Cardiac muscle cell (in vitro differentiated cells and primary cell): ENCODE measurements around the gene HINT3. TPM values are rescaled to one million over a fixed set of nuclear protein-coding genes. Genes with fewer than 3 reads are reported as not detected.

ENCODE experiments used
- DNase-seq, 2 donors: peaks; one replicate each; pipeline versions ENCODE4 v3.0.0 to v3.0.0-alpha.2; 2010 to 2017; ENCODE audit warnings: low read depth in 1 of 2, low spot score in 1 of 2
- H3K27ac ChIP-seq: fragments of 200-600 bp; sonication (generic); 2 replicates; pipeline ENCODE4 v1.5.1; 2016
- H3K27me3 ChIP-seq: fragments of 200-600 bp; sonication (generic); 2 replicates; pipeline ENCODE4 v1.6.0; 2016; ENCODE audit warnings: control low read depth
- H3K36me3 ChIP-seq: fragments of 200-600 bp; sonication (generic); 2 replicates; pipeline ENCODE4 v1.5.1; 2016; ENCODE audit warnings: control low read depth
- H3K4me1 ChIP-seq: fragments of 200-600 bp; sonication (generic); 2 replicates; pipeline ENCODE4 v1.8.1; 2017; ENCODE audit warnings: low read depth, mild to moderate bottlenecking, mixed run types
- H3K4me3 ChIP-seq: fragments of 200-600 bp; sonication (generic); 2 replicates; pipeline ENCODE4 v1.5.1; 2016; ENCODE audit warnings: mild to moderate bottlenecking
- H3K9me3 ChIP-seq: fragments of 200-600 bp; sonication (generic); 2 replicates; pipeline ENCODE4 v1.5.1; 2017; ENCODE audit warnings: low read depth, mild to moderate bottlenecking, control low read depth
- CTCF ChIP-seq: IDR thresholded peaks from 2 replicates; pipeline ENCODE4 v1.5.1; 2012; ENCODE audit warnings: low read depth, mild to moderate bottlenecking, low read length
- polyA plus RNA-seq: library from polyadenylated mRNA; unstranded; fragments of >200 nt; fragmentation: Nextera tagmentation; extraction: Ambion mirVana; gene quantifications from 2 replicates; pipeline ENCODE4 v1.2.1, GENCODE V29; 2016
- total RNA-seq: library from RNA; depleted of rRNA; stranded (reverse); fragments of >200 nt; gene quantifications from 2 replicates; pipeline ENCODE4 v1.2.3, GENCODE V29; 2016

Gene HINT3
- total and polyA plus RNA-seq, 2 experiments from 2014 or later: 30.8 to 43.3 TPM

DNA sequence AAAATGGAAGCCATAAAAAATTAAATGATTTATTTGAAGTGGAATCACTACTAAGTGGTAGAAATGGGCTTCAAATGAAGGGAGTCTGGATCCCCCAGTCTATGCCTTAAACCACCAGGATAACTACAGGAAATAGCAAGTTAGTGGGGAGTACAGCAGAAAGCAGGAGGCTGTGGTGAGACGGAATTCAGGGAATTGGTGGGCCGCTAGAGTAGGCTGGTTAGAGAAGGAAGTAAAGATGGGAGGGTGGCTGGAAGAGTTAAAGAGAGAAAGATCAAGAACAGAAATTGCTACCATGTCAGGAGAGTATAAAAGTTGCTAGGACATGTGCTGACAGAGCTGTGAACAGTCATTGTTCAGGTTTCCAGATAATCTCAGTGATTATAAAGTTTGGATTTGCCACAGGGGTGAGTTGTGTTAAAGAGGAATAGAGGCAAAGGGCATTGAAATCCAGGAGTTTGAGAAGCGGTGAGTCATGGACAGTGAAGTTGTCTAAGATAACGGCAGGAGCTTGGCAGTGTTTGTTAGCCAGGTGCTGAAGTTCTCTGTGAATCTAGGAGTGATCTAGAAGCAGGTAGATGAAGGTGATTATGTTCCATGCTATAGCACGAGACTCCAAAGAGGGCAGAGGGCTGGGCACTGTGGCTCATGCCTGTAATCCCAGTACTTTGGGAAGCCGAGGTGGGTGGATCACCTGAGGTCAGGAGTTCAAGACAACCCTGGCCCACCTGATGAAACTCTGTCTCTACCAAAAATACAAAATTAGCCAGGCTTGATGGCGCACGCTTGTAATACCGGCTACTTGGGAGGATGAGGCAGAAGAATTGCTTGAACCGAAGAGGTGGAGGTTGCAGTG lies 13.7 kb upstream of the HINT3 start:
- Histone ChIP-seq H3K9me3 (no peaks in the 10 kb centered on the region), H3K4me3 (no peak overlapping the region), H3K36me3 (no peaks in the 10 kb centered on the region), H3K4me1 (peaks cover 21% of the 10 kb centered on the region), H3K27ac (no peak overlapping the region), H3K27me3 (no peaks in the 10 kb centered on the region)
- DNase-seq: peak in 1 of 2 donors; percentile 41
- TF ChIP-seq CTCF: no peak

- H3K27ac ChIP-seq: no peak overlapping the region
- H3K9me3 ChIP-seq: no peaks in the 10 kb centered on the region
- H3K27me3 ChIP-seq: no peaks in the 10 kb centered on the region
- no peak overlapping the region for H3K4me3 ChIP-seq
- no peak for TF ChIP-seq CTCF
- H3K4me1 ChIP-seq: peaks cover 21% of the 10 kb centered on the region
- no peaks in the 10 kb centered on the region for H3K36me3 ChIP-seq
- no peak for DNase-seq
Observed at GRCh38 chr6:125943528-125944433, 12.8 kb upstream of the HINT3 start.

DNA sequence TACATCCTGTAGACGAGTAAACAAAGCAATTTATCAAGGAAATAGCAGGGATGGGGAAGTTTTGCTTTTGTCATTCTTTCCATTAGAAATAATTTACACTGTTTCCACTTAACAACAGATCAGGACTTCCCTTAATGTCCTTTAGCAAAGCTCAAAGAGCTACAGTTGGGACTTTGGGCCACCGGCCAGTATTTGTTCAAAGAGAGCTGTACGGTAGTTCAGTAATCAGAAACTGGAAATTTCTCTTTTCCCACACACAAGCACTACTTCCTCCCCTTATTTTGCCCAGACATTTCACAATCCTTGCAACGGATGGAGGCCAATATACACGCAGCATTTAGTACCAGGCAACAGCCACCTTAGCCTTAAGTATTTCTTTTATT lies 12.1 kb upstream of the HINT3 start:
- no peak overlapping the region for H3K4me3 ChIP-seq
- H3K4me1 ChIP-seq: peaks cover 21% of the 10 kb centered on the region
- no peaks in the 10 kb centered on the region for H3K36me3 ChIP-seq
- no peaks in the 10 kb centered on the region for H3K9me3 ChIP-seq
- no peaks in the 10 kb centered on the region for H3K27me3 ChIP-seq
- peak in 1 of 2 donors; percentile 91 for DNase-seq
- no peak overlapping the region for H3K27ac ChIP-seq
- no peak for TF ChIP-seq CTCF

DNA sequence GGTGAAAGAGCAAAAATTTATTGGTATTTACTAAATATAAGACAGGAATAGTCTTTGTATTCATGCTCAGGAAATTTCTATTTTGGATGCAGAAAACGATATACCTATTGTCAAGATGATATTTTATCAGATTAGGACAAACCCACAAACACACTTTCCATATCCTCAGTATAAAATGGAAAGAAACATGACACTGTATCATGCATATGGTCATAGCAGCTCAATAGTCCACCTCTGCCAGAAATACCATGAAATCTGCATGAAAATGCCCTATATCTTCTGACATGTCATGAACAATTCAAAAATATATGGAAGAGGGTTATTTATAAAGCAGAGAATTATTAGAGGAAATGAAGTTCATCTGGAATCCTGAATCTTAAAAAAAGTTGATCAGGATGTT lies 11.7 kb upstream of the HINT3 start:
- no peaks in the 10 kb centered on the region for H3K36me3 ChIP-seq
- peaks cover 21% of the 10 kb centered on the region for H3K4me1 ChIP-seq
- no peaks in the 10 kb centered on the region for H3K9me3 ChIP-seq
- TF ChIP-seq CTCF: no peak
- H3K27ac ChIP-seq: no peak overlapping the region
- no peak for DNase-seq
- no peaks in the 10 kb centered on the region for H3K27me3 ChIP-seq
- no peak overlapping the region for H3K4me3 ChIP-seq

DNA sequence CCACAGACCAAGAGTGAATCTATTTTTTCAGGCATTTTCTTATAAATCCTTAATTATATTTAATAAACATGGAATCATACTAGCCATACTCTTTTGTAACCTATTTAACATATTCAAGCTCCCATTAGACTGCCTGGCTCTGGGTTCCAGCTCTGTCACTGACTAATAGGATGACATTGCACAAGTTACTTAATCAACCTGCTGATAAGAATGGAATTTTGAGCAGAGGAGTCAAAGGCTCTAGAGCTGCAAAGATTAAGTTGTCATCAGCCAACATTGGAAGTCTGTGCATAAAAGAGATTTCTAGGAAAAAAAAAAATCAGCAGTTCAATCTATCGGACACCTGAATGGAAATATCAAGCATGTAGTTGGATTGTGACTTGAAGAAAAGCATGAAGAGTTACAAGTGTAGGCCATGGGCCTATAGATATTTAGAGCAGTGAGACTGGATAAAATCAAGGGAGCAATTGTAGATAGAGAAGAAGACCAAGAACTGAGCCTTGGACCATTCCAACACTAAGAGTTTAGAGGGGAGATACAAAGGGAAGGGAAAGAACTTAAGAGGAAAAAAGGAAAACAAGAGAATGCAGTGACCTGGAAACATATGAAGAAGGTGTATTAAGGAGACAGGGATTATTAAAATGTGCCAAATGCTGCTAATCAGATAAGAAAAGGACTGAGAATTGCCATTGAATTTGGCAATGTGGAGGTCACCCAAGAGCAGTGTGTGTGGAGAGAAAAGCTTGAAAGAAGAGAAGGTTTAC lies 11.0 kb upstream of the HINT3 start:
- no peak for TF ChIP-seq CTCF
- peak in 1 of 2 donors; percentile 75 for DNase-seq
- no peaks in the 10 kb centered on the region for H3K36me3 ChIP-seq
- peaks cover 21% of the 10 kb centered on the region for H3K4me1 ChIP-seq
- H3K27ac ChIP-seq: no peak overlapping the region
- no peaks in the 10 kb centered on the region for H3K27me3 ChIP-seq
- no peaks in the 10 kb centered on the region for H3K9me3 ChIP-seq
- H3K4me3 ChIP-seq: no peak overlapping the region
